ENCODE data around the gene ELMO3. TPM values are rescaled to one million over a fixed set of nuclear protein-coding genes. Genes with fewer than 3 reads are reported as not detected.

Gene ELMO3
- total and polyA plus RNA-seq, 2 experiments from 2014 or later, result 0.15 to 1.1 TPM

DNA sequence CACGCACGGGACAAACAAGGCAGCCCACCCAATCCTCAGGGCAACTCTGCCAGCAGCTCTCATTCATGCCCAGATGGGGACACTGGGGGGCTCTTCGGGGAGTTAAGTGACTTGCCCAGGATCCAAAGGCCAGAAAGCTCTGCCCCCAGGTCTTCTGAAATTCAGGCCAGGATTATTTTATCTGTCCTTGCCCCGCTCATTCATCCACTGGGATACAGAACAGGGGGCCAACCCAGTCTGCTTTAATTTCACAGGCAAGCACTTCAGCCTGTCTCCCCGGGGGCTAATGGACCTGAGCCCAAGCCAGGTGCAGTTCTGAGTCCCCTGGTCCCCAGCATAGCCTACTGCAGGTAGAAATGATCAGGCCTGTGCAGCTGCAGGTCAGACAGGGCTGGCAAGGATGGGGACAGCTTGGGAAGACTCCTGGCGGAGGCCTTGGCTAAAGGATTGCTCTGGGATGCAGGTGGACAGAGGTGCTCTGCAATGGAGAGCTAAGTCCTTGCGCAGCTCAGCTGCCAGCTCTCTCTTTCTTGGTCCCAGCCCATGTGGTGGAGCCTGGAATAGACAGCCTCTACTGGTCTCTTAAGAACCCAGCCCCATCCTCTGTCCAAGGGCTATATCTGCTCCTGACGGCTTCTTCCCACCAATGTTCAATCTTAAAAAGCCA is 47.4 kb upstream of the ELMO3 start:
- peaks cover 50% of the 10 kb centered on the region for H3K27me3 ChIP-seq
- no peak overlapping the region for H3K27ac ChIP-seq
- H3K36me3 ChIP-seq, result peaks cover under 1% of the 10 kb centered on the region
- no peaks in the 10 kb centered on the region for H3K4me1 ChIP-seq (ENCODE audit: low read depth)
- TF ChIP-seq, protein P1, sequence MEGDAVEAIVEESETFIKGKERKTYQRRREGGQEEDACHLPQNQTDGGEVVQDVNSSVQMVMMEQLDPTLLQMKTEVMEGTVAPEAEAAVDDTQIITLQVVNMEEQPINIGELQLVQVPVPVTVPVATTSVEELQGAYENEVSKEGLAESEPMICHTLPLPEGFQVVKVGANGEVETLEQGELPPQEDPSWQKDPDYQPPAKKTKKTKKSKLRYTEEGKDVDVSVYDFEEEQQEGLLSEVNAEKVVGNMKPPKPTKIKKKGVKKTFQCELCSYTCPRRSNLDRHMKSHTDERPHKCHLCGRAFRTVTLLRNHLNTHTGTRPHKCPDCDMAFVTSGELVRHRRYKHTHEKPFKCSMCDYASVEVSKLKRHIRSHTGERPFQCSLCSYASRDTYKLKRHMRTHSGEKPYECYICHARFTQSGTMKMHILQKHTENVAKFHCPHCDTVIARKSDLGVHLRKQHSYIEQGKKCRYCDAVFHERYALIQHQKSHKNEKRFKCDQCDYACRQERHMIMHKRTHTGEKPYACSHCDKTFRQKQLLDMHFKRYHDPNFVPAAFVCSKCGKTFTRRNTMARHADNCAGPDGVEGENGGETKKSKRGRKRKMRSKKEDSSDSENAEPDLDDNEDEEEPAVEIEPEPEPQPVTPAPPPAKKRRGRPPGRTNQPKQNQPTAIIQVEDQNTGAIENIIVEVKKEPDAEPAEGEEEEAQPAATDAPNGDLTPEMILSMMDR (IDR thresholded peaks at IDR 0.05; ENCODE audit: low read depth, low read length), result no peak
- H3K4me3 ChIP-seq, result no peak overlapping the region
- DNase-seq (ENCODE audit: low read depth in 1 of 2, low spot score in 1 of 2), result no peak
- no peaks in the 10 kb centered on the region for H3K9me3 ChIP-seq (ENCODE audit: low read depth)

- no peak overlapping the region for H3K27ac ChIP-seq
- peak in 1 of 2 donors; percentile 26 for DNase-seq (ENCODE audit: low read depth in 1 of 2, low spot score in 1 of 2)
- no peaks in the 10 kb centered on the region for H3K36me3 ChIP-seq
- TF ChIP-seq, protein P1 (IDR thresholded peaks at IDR 0.05; ENCODE audit: low read depth, low read length), result no peak
- no peaks in the 10 kb centered on the region for H3K4me1 ChIP-seq (ENCODE audit: low read depth)
- H3K27me3 ChIP-seq, result peaks cover 81% of the 10 kb centered on the region
- no peaks in the 10 kb centered on the region for H3K9me3 ChIP-seq (ENCODE audit: low read depth)
- H3K4me3 ChIP-seq, result peak overlapping the region; percentile 24
Measured at GRCh38 chr16:67154578-67155294, 44.2 kb upstream of the ELMO3 start.

DNA sequence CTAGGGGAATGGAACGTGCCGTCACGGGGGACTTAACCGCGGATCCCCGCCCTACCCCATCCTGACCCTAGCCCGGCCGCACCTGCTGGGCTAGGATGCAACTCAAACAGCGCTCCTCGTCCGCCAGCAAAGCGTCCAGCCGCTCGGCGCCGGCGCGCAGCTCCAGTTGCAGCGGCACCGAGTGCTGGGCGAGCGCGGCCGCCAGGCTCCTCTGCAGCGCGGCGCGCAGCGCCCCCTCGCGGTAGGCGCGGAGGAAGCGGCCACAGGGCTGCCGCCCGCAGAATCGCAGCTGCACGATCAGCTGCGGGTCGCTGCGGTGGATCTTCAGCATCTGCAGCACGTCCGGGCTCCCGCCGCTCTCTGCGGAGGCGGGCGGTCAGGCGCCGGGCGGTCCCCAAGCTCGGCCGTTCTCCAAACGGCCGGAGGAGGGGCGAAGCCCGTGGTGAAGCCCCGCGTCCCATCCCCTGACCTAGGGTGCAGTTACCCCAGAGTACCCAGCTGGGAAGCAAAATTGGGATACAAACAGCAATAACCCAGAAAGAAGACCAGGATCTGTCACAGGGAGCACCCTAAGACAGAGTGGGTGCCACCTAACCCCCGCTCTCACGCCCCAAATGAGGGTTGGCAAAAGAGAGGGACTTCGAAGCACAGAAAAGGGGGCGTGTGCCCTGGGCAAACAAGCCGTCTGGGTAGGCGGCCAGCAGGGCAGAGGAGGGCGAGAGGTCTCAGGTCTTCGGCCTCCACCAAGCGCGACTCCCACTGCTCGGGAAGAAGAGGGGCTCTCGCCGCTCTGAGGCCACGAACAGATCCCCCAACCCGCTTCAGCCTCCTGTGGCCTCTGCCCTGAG is 43.4 kb upstream of the ELMO3 start:
- peak overlapping the region; percentile 24 for H3K4me3 ChIP-seq
- no peaks in the 10 kb centered on the region for H3K9me3 ChIP-seq (ENCODE audit: low read depth)
- H3K27ac ChIP-seq, result no peak overlapping the region
- TF ChIP-seq, protein P1 (IDR thresholded peaks at IDR 0.05; ENCODE audit: low read depth, low read length), result peak; percentile 74
- H3K27me3 ChIP-seq, result peaks cover 88% of the 10 kb centered on the region
- peak; percentile 83 to 90 for DNase-seq (ENCODE audit: low read depth in 1 of 2, low spot score in 1 of 2)
- H3K4me1 ChIP-seq (ENCODE audit: low read depth), result no peaks in the 10 kb centered on the region
- H3K36me3 ChIP-seq, result no peaks in the 10 kb centered on the region

- H3K4me1 ChIP-seq (ENCODE audit: low read depth), result no peaks in the 10 kb centered on the region
- H3K4me3 ChIP-seq, result no peak overlapping the region
- H3K27me3 ChIP-seq, result peaks cover 94% of the 10 kb centered on the region
- no peak for DNase-seq (ENCODE audit: low read depth in 1 of 2, low spot score in 1 of 2)
- H3K36me3 ChIP-seq, result no peaks in the 10 kb centered on the region
- no peaks in the 10 kb centered on the region for H3K9me3 ChIP-seq (ENCODE audit: low read depth)
- H3K27ac ChIP-seq, result no peak overlapping the region
- TF ChIP-seq, protein P1 (IDR thresholded peaks at IDR 0.05; ENCODE audit: low read depth, low read length), result no peak
Measured at GRCh38 chr16:67156143-67156844, 42.6 kb upstream of the ELMO3 start.
